Large intestine (tissue), 3 donors: ENCODE results near the gene FXR1. TPM values are rescaled to one million over a fixed set of nuclear protein-coding genes. Genes with fewer than 3 reads are reported as not detected.

Source experiments
- DNase-seq, 2 donors: peaks; one replicate each; pipeline versions ENCODE4 v3.0.0 to v3.0.0-alpha.2; 2013
- H3K27ac ChIP-seq: one replicate; pipeline ENCODE4 v1.5.1; 2013; ENCODE audit warnings: low read length
- H3K27me3 ChIP-seq: 2 replicates; pipeline ENCODE4 v1.6.1; 2013; ENCODE audit warnings: low read length; ENCODE audit not compliant: control insufficient read depth, insufficient read depth
- H3K36me3 ChIP-seq: 2 replicates; pipeline ENCODE4 v1.6.1; 2013; ENCODE audit warnings: low read length; ENCODE audit not compliant: control insufficient read depth, insufficient read depth
- H3K4me1 ChIP-seq: one replicate; pipeline ENCODE4 v1.6.1; 2013; ENCODE audit warnings: low read length; ENCODE audit not compliant: control insufficient read depth, insufficient read depth
- H3K4me3 ChIP-seq: one replicate; pipeline ENCODE4 v1.5.1; 2013; ENCODE audit warnings: low read length
- H3K9me3 ChIP-seq: one replicate; pipeline ENCODE4 v1.6.1; 2013; ENCODE audit warnings: mild to moderate bottlenecking, low read depth, low read length, moderate library complexity; ENCODE audit not compliant: control insufficient read depth
- WGBS: methylation state at CpG from one replicate; pipeline ENCODE4 v1.1.5; 2013; ENCODE audit warnings: low lambda C conversion rate; ENCODE audit not compliant: insufficient coverage; 5-methylcytosine and 5-hydroxymethylcytosine counted together
- polyA plus RNA-seq: library from polyadenylated mRNA; unstranded; fragments of 120-200 nt; gene quantifications from one replicate; pipeline ENCODE4 v1.2.1, GENCODE V29; 2013

The FXR1 gene
- polyA plus RNA-seq, 1 donor, result 152 TPM

DNA sequence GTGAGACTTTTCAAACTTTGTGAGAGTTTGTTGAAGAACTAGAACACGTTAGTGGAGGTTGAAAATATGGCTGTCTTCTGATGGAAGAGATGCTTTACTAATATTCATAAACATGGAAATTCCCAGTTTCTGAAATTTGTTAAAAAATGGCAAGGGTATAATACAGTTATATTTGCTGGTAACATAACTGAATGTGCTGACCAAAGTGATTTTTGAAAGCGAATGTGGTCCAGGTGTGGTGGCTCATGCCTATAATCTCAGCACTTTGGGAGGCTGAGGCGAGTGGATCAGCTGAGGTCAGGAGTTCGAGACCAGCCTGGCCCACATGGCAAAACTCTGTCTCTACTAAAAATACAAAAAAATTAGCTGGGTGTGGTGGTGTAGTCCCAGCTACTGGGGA, 18.1 kb downstream of the FXR1 start:
- H3K36me3 ChIP-seq, result peaks cover 3% of the 10 kb centered on the region
- no peaks in the 10 kb centered on the region for H3K4me1 ChIP-seq
- H3K4me3 ChIP-seq, result no peak overlapping the region
- H3K27me3 ChIP-seq, result no peaks in the 10 kb centered on the region
- 100% methylated on average over 2 of the region's 4 CpGs for WGBS
- no peak for DNase-seq
- H3K27ac ChIP-seq, result no peak overlapping the region
- H3K9me3 ChIP-seq, result no peaks in the 10 kb centered on the region

DNA sequence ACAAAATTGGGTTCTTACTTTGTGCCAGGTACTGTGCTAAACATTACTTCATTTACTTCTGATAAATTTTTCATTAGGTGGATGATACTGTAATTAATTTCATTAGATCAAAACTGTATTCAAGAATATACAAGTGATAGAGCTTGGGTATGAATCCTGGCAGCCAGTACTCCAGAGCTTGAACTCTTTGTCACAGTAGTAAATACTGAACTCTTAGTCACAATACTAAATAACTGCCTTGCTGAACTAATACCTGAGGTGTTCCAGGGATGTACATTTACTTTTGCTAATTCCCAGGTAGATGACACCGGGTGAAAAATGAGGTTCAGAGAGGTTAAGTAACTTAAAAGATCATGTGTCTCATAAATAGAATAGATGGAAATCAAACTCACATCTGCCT, 20.3 kb downstream of the FXR1 start:
- Histone ChIP-seq H3K4me3 (no peak overlapping the region), H3K27me3 (no peaks in the 10 kb centered on the region), H3K36me3 (peaks cover 17% of the 10 kb centered on the region), H3K4me1 (no peaks in the 10 kb centered on the region), H3K27ac (no peak overlapping the region), H3K9me3 (no peaks in the 10 kb centered on the region)
- no peak for DNase-seq
- no CpG with 5 or more reads among the region's 1 CpG for WGBS

DNA sequence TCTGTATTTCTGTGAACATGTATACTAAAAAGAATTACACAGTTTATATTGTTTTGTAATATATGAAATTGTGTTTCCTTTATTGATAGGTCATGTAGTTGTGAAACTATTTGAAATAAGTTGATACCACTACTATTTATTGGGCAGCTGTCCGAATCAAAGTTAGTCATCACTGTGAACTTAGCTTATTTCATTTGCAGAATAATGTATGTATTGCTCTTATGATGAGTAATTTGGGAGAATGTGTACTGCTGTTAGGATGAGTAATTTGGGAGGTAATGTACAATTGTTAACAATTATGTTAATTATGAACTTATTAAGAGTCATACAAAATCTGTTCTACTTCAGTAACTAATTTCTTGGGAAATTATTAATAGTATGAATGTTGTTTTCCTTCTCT, 22.2 kb downstream of the FXR1 start:
- no peak overlapping the region for H3K4me3 ChIP-seq
- H3K36me3 ChIP-seq, result peaks cover 22% of the 10 kb centered on the region
- WGBS, result 100% methylated on average over 1 of the region's 1 CpG
- no peaks in the 10 kb centered on the region for H3K9me3 ChIP-seq
- H3K27ac ChIP-seq, result no peak overlapping the region
- no peaks in the 10 kb centered on the region for H3K4me1 ChIP-seq
- H3K27me3 ChIP-seq, result no peaks in the 10 kb centered on the region
- DNase-seq, result no peak

DNA sequence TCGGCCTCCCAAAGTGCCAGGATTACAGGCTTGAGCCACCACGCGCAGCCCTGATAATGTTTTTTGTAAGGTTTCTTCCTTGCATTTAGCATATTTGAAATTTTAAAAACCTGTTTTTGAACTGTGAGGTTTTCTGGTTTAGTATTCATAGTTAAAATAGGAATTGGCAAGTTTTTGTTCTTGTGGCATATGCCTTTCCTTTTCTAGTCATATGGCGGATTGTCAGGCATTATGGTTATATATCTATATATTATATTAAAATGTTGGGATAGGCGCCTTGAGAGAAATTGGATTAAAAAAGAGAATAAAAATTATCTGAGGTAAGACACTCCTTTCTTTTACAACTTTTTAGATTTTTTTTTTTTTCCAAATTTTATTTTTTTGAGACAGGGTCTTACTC, 28.4 kb downstream of the FXR1 start:
- Histone ChIP-seq H3K36me3 (peaks cover 33% of the 10 kb centered on the region), H3K4me1 (no peaks in the 10 kb centered on the region), H3K27ac (no peak overlapping the region), H3K27me3 (no peaks in the 10 kb centered on the region), H3K9me3 (no peaks in the 10 kb centered on the region), H3K4me3 (no peak overlapping the region)
- no peak for DNase-seq
- WGBS, result 96% methylated on average over 4 of the region's 5 CpGs

DNA sequence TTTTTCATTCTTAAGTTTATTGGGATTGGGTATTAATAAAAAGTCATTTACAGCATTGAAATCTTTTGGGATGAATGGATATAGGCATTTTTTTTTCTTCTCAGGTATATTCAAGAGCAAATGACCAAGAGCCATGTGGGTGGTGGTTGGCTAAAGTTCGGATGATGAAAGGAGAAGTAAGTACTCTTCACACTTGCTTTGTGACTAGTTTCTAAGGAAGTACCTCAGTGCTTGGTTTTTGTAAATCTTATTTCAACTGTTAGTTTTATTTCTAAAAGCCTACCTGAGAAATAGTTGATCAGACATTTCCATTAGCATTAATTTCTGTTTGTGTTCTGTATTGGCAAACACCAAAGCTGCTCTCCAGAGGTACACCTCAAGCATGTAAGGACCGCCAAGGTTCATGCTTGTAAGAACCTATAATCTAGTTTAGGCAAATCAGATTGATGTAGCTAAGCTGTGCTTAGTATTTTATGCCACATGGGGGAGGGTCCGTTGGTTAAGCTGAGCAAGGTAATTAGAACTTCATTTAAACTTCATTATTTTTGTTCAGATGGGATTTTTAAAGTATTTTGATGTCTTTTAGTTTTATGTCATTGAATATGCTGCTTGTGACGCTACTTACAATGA, 35.4 kb downstream of the FXR1 start:
- DNase-seq, result no peak
- H3K4me1 ChIP-seq, result no peaks in the 10 kb centered on the region
- peaks cover 43% of the 10 kb centered on the region for H3K36me3 ChIP-seq
- no peaks in the 10 kb centered on the region for H3K27me3 ChIP-seq
- H3K9me3 ChIP-seq, result no peaks in the 10 kb centered on the region
- no peak overlapping the region for H3K4me3 ChIP-seq
- 100% methylated on average over 1 of the region's 4 CpGs for WGBS
- H3K27ac ChIP-seq, result no peak overlapping the region

DNA sequence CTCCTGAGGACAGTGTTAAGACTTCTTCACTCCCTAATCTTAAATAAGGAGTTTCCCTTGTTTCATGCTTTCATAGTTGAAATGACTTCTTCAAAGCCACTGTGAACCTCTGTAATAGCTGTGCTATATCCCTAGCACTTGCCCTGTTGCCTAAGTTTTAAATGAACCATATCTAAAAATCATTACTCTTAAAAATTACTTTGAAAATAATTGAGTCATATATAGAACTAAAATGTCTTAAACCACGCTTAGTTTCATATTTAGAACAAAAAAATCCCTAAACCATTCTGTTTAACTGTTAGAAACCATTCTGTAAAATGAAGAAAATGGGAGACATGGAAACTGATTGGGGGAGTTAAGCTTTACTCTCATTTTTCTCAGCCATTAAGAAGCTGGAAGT, 47.2 kb downstream of the FXR1 start:
- Histone ChIP-seq H3K4me3 (no peak overlapping the region), H3K36me3 (peaks cover 57% of the 10 kb centered on the region), H3K4me1 (no peaks in the 10 kb centered on the region), H3K27ac (no peak overlapping the region), H3K9me3 (no peaks in the 10 kb centered on the region), H3K27me3 (no peaks in the 10 kb centered on the region)
- WGBS, result 100% methylated on average over 1 of the region's 1 CpG
- no peak for DNase-seq

DNA sequence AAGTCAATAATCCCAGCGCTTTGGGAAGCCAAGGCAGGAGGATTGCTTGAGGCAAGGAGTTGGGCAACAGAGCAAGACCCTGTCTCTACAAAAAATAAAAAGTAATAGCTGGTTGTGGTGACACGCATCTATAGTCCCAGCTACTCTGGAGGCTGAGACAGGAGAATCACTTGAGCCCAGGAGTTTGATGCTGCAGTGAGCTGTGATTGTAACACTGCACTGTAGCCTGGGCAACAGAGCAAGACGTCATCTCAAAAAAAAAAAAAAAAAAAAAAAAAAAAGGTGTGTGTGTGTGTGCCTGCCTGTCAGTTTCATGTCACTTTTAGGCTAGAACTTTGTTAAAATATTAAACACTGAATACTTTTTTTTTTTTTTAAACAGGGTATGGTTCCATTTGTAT, 48.6 kb downstream of the FXR1 start:
- Histone ChIP-seq H3K4me1 (no peaks in the 10 kb centered on the region), H3K27me3 (no peaks in the 10 kb centered on the region), H3K9me3 (no peaks in the 10 kb centered on the region), H3K36me3 (peaks cover 55% of the 10 kb centered on the region), H3K27ac (no peak overlapping the region), H3K4me3 (no peak overlapping the region)
- no peak for DNase-seq
- WGBS, result no CpG with 5 or more reads among the region's 3 CpGs

DNA sequence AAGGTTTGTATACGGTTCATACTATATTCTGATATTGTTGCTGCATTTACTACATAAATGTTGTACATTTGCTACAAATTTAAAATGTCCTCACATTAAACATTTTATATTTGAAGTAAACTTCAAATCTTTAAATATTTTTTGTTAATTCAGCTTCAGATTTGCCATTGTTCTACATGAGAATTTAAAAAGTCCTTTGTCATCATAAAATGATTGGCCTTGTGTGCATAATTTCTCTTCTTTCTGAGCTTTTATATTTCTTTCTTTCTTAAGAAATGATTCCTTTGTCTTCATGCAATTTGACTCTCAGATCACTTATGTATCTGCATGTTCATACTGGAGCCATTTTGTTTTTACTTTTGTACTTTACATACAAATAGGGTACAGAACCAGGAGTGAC, 49.1 kb downstream of the FXR1 start:
- Histone ChIP-seq H3K4me3 (no peak overlapping the region), H3K9me3 (no peaks in the 10 kb centered on the region), H3K4me1 (no peaks in the 10 kb centered on the region), H3K27me3 (no peaks in the 10 kb centered on the region), H3K27ac (no peak overlapping the region), H3K36me3 (peaks cover 51% of the 10 kb centered on the region)
- 71% methylated on average over 1 of the region's 1 CpG for WGBS
- DNase-seq, result no peak

DNA sequence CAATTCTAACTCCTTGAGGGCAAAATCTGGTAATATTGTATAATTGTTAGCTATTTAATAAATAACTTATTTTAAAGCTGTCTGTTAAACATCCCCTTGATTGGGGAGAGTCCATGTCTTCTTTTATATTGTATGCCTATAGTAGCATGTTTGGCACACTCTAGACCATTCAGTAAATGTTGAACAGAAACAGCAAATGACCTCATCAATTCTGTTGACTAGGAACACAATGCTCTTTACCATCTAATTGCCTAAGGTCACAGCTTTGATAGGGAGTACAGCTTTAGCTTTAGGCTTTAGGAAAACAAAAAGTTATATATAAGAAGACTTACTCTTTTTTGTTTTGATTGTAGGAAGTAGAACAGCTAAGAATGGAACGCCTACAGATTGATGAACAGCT, 50.1 kb downstream of the FXR1 start:
- Histone ChIP-seq H3K36me3 (peaks cover 47% of the 10 kb centered on the region), H3K27ac (no peak overlapping the region), H3K9me3 (no peaks in the 10 kb centered on the region), H3K4me3 (no peak overlapping the region), H3K27me3 (no peaks in the 10 kb centered on the region), H3K4me1 (no peaks in the 10 kb centered on the region)
- DNase-seq, result no peak
- WGBS, result no CpG with 5 or more reads among the region's 1 CpG

DNA sequence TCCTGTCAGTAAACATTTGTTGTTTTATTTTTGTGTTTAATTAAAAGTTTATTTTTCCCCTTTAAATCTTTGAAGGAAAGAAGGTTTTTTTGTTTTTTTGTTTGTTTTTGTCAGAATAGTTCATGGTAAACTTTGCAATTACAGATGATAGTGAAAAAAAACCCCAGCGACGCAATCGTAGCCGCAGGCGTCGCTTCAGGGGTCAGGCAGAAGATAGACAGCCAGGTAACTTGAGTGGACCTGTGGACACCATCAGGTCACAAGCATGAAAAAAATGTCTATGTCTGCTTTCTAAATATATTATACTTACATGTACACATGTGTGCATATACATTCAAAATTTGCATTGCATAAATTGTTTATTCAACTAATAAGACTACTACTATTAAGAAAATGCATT, 58.5 kb downstream of the FXR1 start:
- peaks cover 42% of the 10 kb centered on the region for H3K36me3 ChIP-seq
- H3K4me3 ChIP-seq, result no peak overlapping the region
- H3K9me3 ChIP-seq, result no peaks in the 10 kb centered on the region
- H3K4me1 ChIP-seq, result no peaks in the 10 kb centered on the region
- H3K27ac ChIP-seq, result no peak overlapping the region
- no peak for DNase-seq
- WGBS, result no CpG with 5 or more reads among the region's 6 CpGs
- no peaks in the 10 kb centered on the region for H3K27me3 ChIP-seq

DNA sequence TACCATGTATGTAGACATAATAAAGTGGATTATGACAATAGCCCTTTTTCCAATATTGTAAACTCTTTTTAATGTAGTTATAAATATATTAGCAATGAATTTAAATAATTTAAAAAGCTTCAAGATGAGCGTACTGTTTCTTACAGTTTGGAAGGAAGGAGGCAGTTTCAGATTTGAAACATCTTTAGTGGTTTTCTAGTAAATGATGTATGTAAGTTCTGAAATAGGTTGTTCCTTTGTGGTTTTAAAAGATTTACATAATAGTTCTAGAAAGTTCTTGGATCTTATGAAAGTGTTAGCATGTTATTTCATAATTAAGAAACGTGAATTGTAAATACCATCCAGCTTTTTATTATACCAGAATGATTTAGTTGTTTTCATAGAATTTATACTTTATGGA, 61.1 kb downstream of the FXR1 start:
- Histone ChIP-seq H3K27ac (no peak overlapping the region), H3K4me1 (no peaks in the 10 kb centered on the region), H3K4me3 (no peak overlapping the region), H3K9me3 (no peaks in the 10 kb centered on the region), H3K36me3 (peaks cover 37% of the 10 kb centered on the region), H3K27me3 (no peaks in the 10 kb centered on the region)
- DNase-seq, result no peak
- 100% methylated on average over 2 of the region's 2 CpGs for WGBS
